ENCODE measurements around the gene XPNPEP1. TPM values are rescaled to one million over a fixed set of nuclear protein-coding genes. Genes with fewer than 3 reads are reported as not detected.

Gene XPNPEP1
- total RNA-seq, 2 donors from 2014 or later = 77.9 to 118 TPM

- Mint-ChIP-seq H3K9me3 (no peaks in the 10 kb centered on the region), H3K36me3 (peaks cover 36 to 37% of the 10 kb centered on the region in 2 donors), H3K27ac (no peak overlapping the region)
- DNase-seq (ENCODE audit: low spot score in 2 of 2) (no peak), ATAC-seq (no peak)
These were observed 51.8 kb downstream of the XPNPEP1 start for GRCh38 chr10:109871476-109871875.

GRCh38 chr10:109866995-109867635 lies 56.2 kb downstream of the XPNPEP1 start:
- Mint-ChIP-seq H3K27ac (no peak overlapping the region), H3K9me3 (peaks cover 14 to 16% of the 10 kb centered on the region in 2 donors), H3K36me3 (peaks cover 59 to 76% of the 10 kb centered on the region in 2 donors)
- DNase-seq (ENCODE audit: low spot score in 2 of 2) = no peak
- no peak for ATAC-seq

GRCh38 chr10:109866168-109866994 lies 56.9 kb downstream of the XPNPEP1 start:
- Mint-ChIP-seq H3K36me3 (peaks cover 59 to 70% of the 10 kb centered on the region in 2 donors), H3K27ac (peak overlapping the region in 1 of 2 donors; percentile 53)
- ATAC-seq = no peak

GRCh38 chr10:109863775-109864174 lies 59.5 kb downstream of the XPNPEP1 start:
- H3K27ac Mint-ChIP-seq = no peak overlapping the region
- peaks cover 14 to 16% of the 10 kb centered on the region in 2 donors for H3K9me3 Mint-ChIP-seq
- DNase-seq (ENCODE audit: low spot score in 2 of 2) (no peak), ATAC-seq (no peak)
- peaks cover 54 to 72% of the 10 kb centered on the region in 2 donors for H3K36me3 Mint-ChIP-seq

More at GRCh38 chr10:109866168-109866994, 56.9 kb downstream of the XPNPEP1 start:
- no peak for DNase-seq (ENCODE audit: low spot score in 2 of 2)
- peaks cover 14 to 16% of the 10 kb centered on the region in 2 donors for H3K9me3 Mint-ChIP-seq

GRCh38 chr10:109862738-109863137 lies 60.6 kb downstream of the XPNPEP1 start:
- ATAC-seq = no peak
- Mint-ChIP-seq H3K9me3 (peaks cover 14 to 16% of the 10 kb centered on the region in 2 donors), H3K36me3 (peaks cover 44 to 62% of the 10 kb centered on the region in 2 donors), H3K27ac (no peak overlapping the region)
- no peak for DNase-seq (ENCODE audit: low spot score in 2 of 2)

- Mint-ChIP-seq H3K9me3 (peaks cover 14 to 16% of the 10 kb centered on the region in 2 donors), H3K36me3 (peaks cover 37 to 57% of the 10 kb centered on the region in 2 donors), H3K27ac (no peak overlapping the region)
- DNase-seq (ENCODE audit: low spot score in 2 of 2) (no peak), ATAC-seq (no peak)
These were observed 61.3 kb downstream of the XPNPEP1 start for GRCh38 chr10:109862041-109862440.

- Mint-ChIP-seq H3K27ac (no peak overlapping the region), H3K9me3 (peaks cover 14 to 16% of the 10 kb centered on the region in 2 donors), H3K36me3 (peaks cover 32 to 50% of the 10 kb centered on the region in 2 donors)
- no peak for DNase-seq (ENCODE audit: low spot score in 2 of 2)
- no peak for ATAC-seq
These were observed 62.2 kb downstream of the XPNPEP1 start for GRCh38 chr10:109861081-109861480.

GRCh38 chr10:109859221-109859620 lies 64.1 kb downstream of the XPNPEP1 start:
- ATAC-seq (no peak), DNase-seq (ENCODE audit: low spot score in 2 of 2) (no peak)
- peaks cover 12 to 13% of the 10 kb centered on the region in 2 donors for H3K9me3 Mint-ChIP-seq
- H3K27ac Mint-ChIP-seq = no peak overlapping the region
- H3K36me3 Mint-ChIP-seq = peaks cover 15 to 32% of the 10 kb centered on the region in 2 donors

GRCh38 chr10:109855746-109856145 lies 67.6 kb downstream of the XPNPEP1 start:
- Mint-ChIP-seq H3K27ac (no peak overlapping the region), H3K36me3 (peaks cover 0 to 13% of the 10 kb centered on the region in 2 donors), H3K9me3 (no peaks in the 10 kb centered on the region)
- DNase-seq (ENCODE audit: low spot score in 2 of 2) (no peak), ATAC-seq (no peak)

GRCh38 chr10:109853921-109854320 lies 69.4 kb downstream of the XPNPEP1 start:
- no peaks in the 10 kb centered on the region for H3K9me3 Mint-ChIP-seq
- DNase-seq (ENCODE audit: low spot score in 2 of 2) = no peak
- ATAC-seq = no peak
- no peaks in the 10 kb centered on the region for H3K36me3 Mint-ChIP-seq
- no peak overlapping the region for H3K27ac Mint-ChIP-seq

GRCh38 chr10:109852475-109853037 lies 70.8 kb downstream of the XPNPEP1 start:
- H3K36me3 Mint-ChIP-seq = no peaks in the 10 kb centered on the region
- DNase-seq (ENCODE audit: low spot score in 2 of 2) (peak; percentile 68 to 81), ATAC-seq (peak; percentile 74 to 81)
- H3K27ac Mint-ChIP-seq = no peak overlapping the region
- no peaks in the 10 kb centered on the region for H3K9me3 Mint-ChIP-seq

GRCh38 chr10:109851616-109852474 lies 71.5 kb downstream of the XPNPEP1 start:
- Mint-ChIP-seq H3K36me3 (no peaks in the 10 kb centered on the region), H3K27ac (no peak overlapping the region), H3K9me3 (no peaks in the 10 kb centered on the region)
- peak in 1 of 2 donors; percentile 34 for ATAC-seq
- no peak for DNase-seq (ENCODE audit: low spot score in 2 of 2)

GRCh38 chr10:109846832-109847231 lies 76.5 kb downstream of the XPNPEP1 start:
- ATAC-seq (no peak), DNase-seq (ENCODE audit: low spot score in 2 of 2) (no peak)
- Mint-ChIP-seq H3K9me3 (no peaks in the 10 kb centered on the region), H3K36me3 (no peaks in the 10 kb centered on the region), H3K27ac (no peak overlapping the region)

GRCh38 chr10:109845308-109845707 lies 78.0 kb downstream of the XPNPEP1 start:
- H3K36me3 Mint-ChIP-seq = no peaks in the 10 kb centered on the region
- no peaks in the 10 kb centered on the region for H3K9me3 Mint-ChIP-seq
- ATAC-seq (no peak), DNase-seq (ENCODE audit: low spot score in 2 of 2) (no peak)
- no peak overlapping the region for H3K27ac Mint-ChIP-seq

- no peaks in the 10 kb centered on the region for H3K36me3 Mint-ChIP-seq
- DNase-seq (ENCODE audit: low spot score in 2 of 2) = no peak
- no peak overlapping the region for H3K27ac Mint-ChIP-seq
- no peak for ATAC-seq
- no peaks in the 10 kb centered on the region for H3K9me3 Mint-ChIP-seq
These were observed 84.6 kb downstream of the XPNPEP1 start for GRCh38 chr10:109838592-109839244.

GRCh38 chr10:109837384-109837783 lies 85.9 kb downstream of the XPNPEP1 start:
- H3K9me3 Mint-ChIP-seq = peaks cover under 1 to 3% of the 10 kb centered on the region in 2 donors
- DNase-seq (ENCODE audit: low spot score in 2 of 2) = no peak
- H3K36me3 Mint-ChIP-seq = no peaks in the 10 kb centered on the region
- ATAC-seq = peak in 1 of 2 donors; percentile 86
- H3K27ac Mint-ChIP-seq = no peak overlapping the region

Data from activated naive CD4-positive, alpha-beta T cell treated with anti-CD3 and anti-CD28 coated beads, Interleukin-2, amount 50 U/mL, for 72 hours (primary cell).